ENCODE measurements around the gene FIG4.
"Not testable (repeated sequence)": the region's sequence is repeated elsewhere in the genome, so short reads cannot be mapped to it uniquely, and the experiment has no call there.

FIG4 gene

GRCh38 chr6:109722564-109723254, 31.6 kb downstream of the FIG4 start:
- no peaks in the 10 kb centered on the region for H3K4me1 ChIP-seq (ENCODE audit: control insufficient read depth, insufficient read depth, low read length)
- H3K9ac ChIP-seq (ENCODE audit: low read depth, low read length), result no peak overlapping the region
- H3K4me3 ChIP-seq (ENCODE audit: low read depth, low read length), result no peak overlapping the region
- H3K36me3 ChIP-seq (ENCODE audit: control insufficient read depth, insufficient read depth, low read length), result no peaks in the 10 kb centered on the region
- H3K9me3 ChIP-seq (ENCODE audit: control insufficient read depth, insufficient read depth, low read length), result no peaks in the 10 kb centered on the region
- no peaks in the 10 kb centered on the region for H3K27me3 ChIP-seq (ENCODE audit: control insufficient read depth, insufficient read depth, low read length)
- H3K27ac ChIP-seq (ENCODE audit: low read depth, low read length), result no peak overlapping the region

- not testable (repeated sequence) for H3K9ac ChIP-seq (ENCODE audit: low read depth, low read length); H3K4me1 ChIP-seq (ENCODE audit: control insufficient read depth, insufficient read depth, low read length); H3K4me3 ChIP-seq (ENCODE audit: low read depth, low read length); H3K36me3 ChIP-seq (ENCODE audit: control insufficient read depth, insufficient read depth, low read length); H3K9me3 ChIP-seq (ENCODE audit: control insufficient read depth, insufficient read depth, low read length); H3K27me3 ChIP-seq (ENCODE audit: control insufficient read depth, insufficient read depth, low read length); H3K27ac ChIP-seq (ENCODE audit: low read depth, low read length)
Observed at GRCh38 chr6:109725250-109725649, 34.2 kb downstream of the FIG4 start.

- H3K27me3 ChIP-seq (ENCODE audit: control insufficient read depth, insufficient read depth, low read length), result no peaks in the 10 kb centered on the region
- no peak overlapping the region for H3K9ac ChIP-seq (ENCODE audit: low read depth, low read length)
- H3K4me1 ChIP-seq (ENCODE audit: control insufficient read depth, insufficient read depth, low read length), result peaks cover 32% of the 10 kb centered on the region
- peaks cover 5% of the 10 kb centered on the region; the same call in 1 of the 2 replicates for H3K36me3 ChIP-seq (ENCODE audit: control insufficient read depth, insufficient read depth, low read length)
- no peaks in the 10 kb centered on the region for H3K9me3 ChIP-seq (ENCODE audit: control insufficient read depth, insufficient read depth, low read length)
- peak overlapping the region; percentile 84 for H3K27ac ChIP-seq (ENCODE audit: low read depth, low read length)
- H3K4me3 ChIP-seq (ENCODE audit: low read depth, low read length), result peak overlapping the region; percentile 29; the same call in 1 of the 2 replicates
Observed at GRCh38 chr6:109736273-109737025, 45.4 kb downstream of the FIG4 start.

- Histone ChIP-seq H3K27ac (ENCODE audit: low read depth, low read length) (no peak overlapping the region), H3K27me3 (ENCODE audit: control insufficient read depth, insufficient read depth, low read length) (no peaks in the 10 kb centered on the region), H3K9me3 (ENCODE audit: control insufficient read depth, insufficient read depth, low read length) (no peaks in the 10 kb centered on the region), H3K36me3 (ENCODE audit: control insufficient read depth, insufficient read depth, low read length) (peaks cover 5% of the 10 kb centered on the region; the same call in 1 of the 2 replicates), H3K4me1 (ENCODE audit: control insufficient read depth, insufficient read depth, low read length) (peaks cover 32% of the 10 kb centered on the region), H3K4me3 (ENCODE audit: low read depth, low read length) (no peak overlapping the region), H3K9ac (ENCODE audit: low read depth, low read length) (no peak overlapping the region)
Observed at GRCh38 chr6:109738255-109738654, 47.2 kb downstream of the FIG4 start.

- H3K27ac ChIP-seq (ENCODE audit: low read depth, low read length), result no peak overlapping the region
- no peak overlapping the region for H3K9ac ChIP-seq (ENCODE audit: low read depth, low read length)
- H3K36me3 ChIP-seq (ENCODE audit: control insufficient read depth, insufficient read depth, low read length), result peaks cover 5% of the 10 kb centered on the region; the same call in 1 of the 2 replicates
- H3K4me1 ChIP-seq (ENCODE audit: control insufficient read depth, insufficient read depth, low read length), result peaks cover 32% of the 10 kb centered on the region
- no peaks in the 10 kb centered on the region for H3K9me3 ChIP-seq (ENCODE audit: control insufficient read depth, insufficient read depth, low read length)
- H3K27me3 ChIP-seq (ENCODE audit: control insufficient read depth, insufficient read depth, low read length), result no peaks in the 10 kb centered on the region
- H3K4me3 ChIP-seq (ENCODE audit: low read depth, low read length), result no peak overlapping the region
Observed at GRCh38 chr6:109738667-109739066, 47.6 kb downstream of the FIG4 start.

- peaks cover 32% of the 10 kb centered on the region for H3K4me1 ChIP-seq (ENCODE audit: control insufficient read depth, insufficient read depth, low read length)
- H3K27ac ChIP-seq (ENCODE audit: low read depth, low read length), result no peak overlapping the region
- no peak overlapping the region for H3K4me3 ChIP-seq (ENCODE audit: low read depth, low read length)
- no peaks in the 10 kb centered on the region for H3K9me3 ChIP-seq (ENCODE audit: control insufficient read depth, insufficient read depth, low read length)
- H3K36me3 ChIP-seq (ENCODE audit: control insufficient read depth, insufficient read depth, low read length), result peaks cover 5% of the 10 kb centered on the region; the same call in 1 of the 2 replicates
- no peaks in the 10 kb centered on the region for H3K27me3 ChIP-seq (ENCODE audit: control insufficient read depth, insufficient read depth, low read length)
- no peak overlapping the region for H3K9ac ChIP-seq (ENCODE audit: low read depth, low read length)
Observed at GRCh38 chr6:109739686-109740085, 48.6 kb downstream of the FIG4 start.

GRCh38 chr6:109740787-109741186, 49.7 kb downstream of the FIG4 start:
- no peaks in the 10 kb centered on the region; the same call in 1 of the 2 replicates for H3K36me3 ChIP-seq (ENCODE audit: control insufficient read depth, insufficient read depth, low read length)
- H3K27me3 ChIP-seq (ENCODE audit: control insufficient read depth, insufficient read depth, low read length), result no peaks in the 10 kb centered on the region
- peaks cover 22% of the 10 kb centered on the region for H3K4me1 ChIP-seq (ENCODE audit: control insufficient read depth, insufficient read depth, low read length)
- H3K9me3 ChIP-seq (ENCODE audit: control insufficient read depth, insufficient read depth, low read length), result no peaks in the 10 kb centered on the region
- no peak overlapping the region for H3K27ac ChIP-seq (ENCODE audit: low read depth, low read length)
- H3K9ac ChIP-seq (ENCODE audit: low read depth, low read length), result no peak overlapping the region
- no peak overlapping the region for H3K4me3 ChIP-seq (ENCODE audit: low read depth, low read length)

GRCh38 chr6:109743739-109744138, 52.6 kb downstream of the FIG4 start:
- Histone ChIP-seq H3K27ac (ENCODE audit: low read depth, low read length) (no peak overlapping the region), H3K9me3 (ENCODE audit: control insufficient read depth, insufficient read depth, low read length) (no peaks in the 10 kb centered on the region), H3K4me1 (ENCODE audit: control insufficient read depth, insufficient read depth, low read length) (no peaks in the 10 kb centered on the region), H3K9ac (ENCODE audit: low read depth, low read length) (no peak overlapping the region), H3K36me3 (ENCODE audit: control insufficient read depth, insufficient read depth, low read length) (no peaks in the 10 kb centered on the region; the same call in 1 of the 2 replicates), H3K4me3 (ENCODE audit: low read depth, low read length) (no peak overlapping the region), H3K27me3 (ENCODE audit: control insufficient read depth, insufficient read depth, low read length) (no peaks in the 10 kb centered on the region)

- not testable (repeated sequence) for H3K9ac ChIP-seq (ENCODE audit: low read depth, low read length)
Observed at GRCh38 chr6:109744779-109745178, 53.7 kb downstream of the FIG4 start.

GRCh38 chr6:109747221-109747620, 56.1 kb downstream of the FIG4 start:
- no peak overlapping the region for H3K4me3 ChIP-seq (ENCODE audit: low read depth, low read length)
- H3K27ac ChIP-seq (ENCODE audit: low read depth, low read length), result no peak overlapping the region
- no peaks in the 10 kb centered on the region for H3K4me1 ChIP-seq (ENCODE audit: control insufficient read depth, insufficient read depth, low read length)
- H3K9ac ChIP-seq (ENCODE audit: low read depth, low read length), result no peak overlapping the region
- H3K9me3 ChIP-seq (ENCODE audit: control insufficient read depth, insufficient read depth, low read length), result no peaks in the 10 kb centered on the region
- H3K27me3 ChIP-seq (ENCODE audit: control insufficient read depth, insufficient read depth, low read length), result no peaks in the 10 kb centered on the region
- H3K36me3 ChIP-seq (ENCODE audit: control insufficient read depth, insufficient read depth, low read length), result no peaks in the 10 kb centered on the region; the same call in 1 of the 2 replicates

More at GRCh38 chr6:109744779-109745178, 53.7 kb downstream of the FIG4 start:
- not testable (repeated sequence) for H3K27me3 ChIP-seq (ENCODE audit: control insufficient read depth, insufficient read depth, low read length); H3K36me3 ChIP-seq (ENCODE audit: control insufficient read depth, insufficient read depth, low read length); H3K4me1 ChIP-seq (ENCODE audit: control insufficient read depth, insufficient read depth, low read length); H3K27ac ChIP-seq (ENCODE audit: low read depth, low read length); H3K9me3 ChIP-seq (ENCODE audit: control insufficient read depth, insufficient read depth, low read length); H3K4me3 ChIP-seq (ENCODE audit: low read depth, low read length)
